Thoracic aorta (tissue), 2 donors: ENCODE data around the gene TRIM44. TPM values are rescaled to one million over a fixed set of nuclear protein-coding genes. Genes with fewer than 3 reads are reported as not detected.

ENCODE experiments used
- ATAC-seq: fragments of 150-250 bp; one replicate; pipeline ENCODE4 v1.8.0; 2017; ENCODE audit warnings: low read depth; ENCODE audit not compliant: insufficient number of reproducible peaks, low FRiP score
- DNase-seq: peaks from one replicate; pipeline ENCODE4 v3.0.0-alpha.2; 2020; ENCODE audit warnings: low spot score
- H3K27ac ChIP-seq, 2 donors: fragments of 200-600 bp; sonication (generic); 1 replicate in 1 of 2; 2 replicates in 1 of 2; pipeline ENCODE4 v1.5.1; 2016; ENCODE audit warnings: mild to moderate bottlenecking in 2 of 2, moderate library complexity in 2 of 2
- H3K27me3 ChIP-seq: fragments of 200-600 bp; sonication (generic); replicated peaks from 2 replicates; pipeline ENCODE4 v1.6.0; 2016; ENCODE audit warnings: mild to moderate bottlenecking; ENCODE audit not compliant: insufficient read depth
- H3K36me3 ChIP-seq: fragments of 200-600 bp; sonication (generic); one replicate; pipeline ENCODE4 v1.5.1; 2016
- H3K4me1 ChIP-seq, 2 donors: fragments of 200-600 bp; sonication (generic); 1 replicate in 1 of 2; 2 replicates in 1 of 2; pipeline versions ENCODE4 v1.5.1 to v1.6.0; 2016; ENCODE audit warnings: low read depth in 2 of 2, mild to moderate bottlenecking in 1 of 2; ENCODE audit not compliant: control insufficient read depth in 1 of 2
- H3K4me3 ChIP-seq: fragments of 200-600 bp; sonication (generic); 2 replicates; pipeline ENCODE4 v1.5.1; 2016; ENCODE audit warnings: mild to moderate bottlenecking
- H3K9me3 ChIP-seq: fragments of 200-600 bp; sonication (generic); 2 replicates; pipeline ENCODE4 v1.5.1; 2016
- CTCF ChIP-seq: fragments of 200-600 bp; sonication (generic); IDR thresholded peaks from one replicate; pipeline ENCODE4 v1.5.1; 2019; ENCODE audit warnings: antibody characterized with exemption
- total RNA-seq, 2 donors: library from RNA; depleted of rRNA; stranded (reverse); fragments of >200 nt; gene quantifications; one replicate each; pipeline versions ENCODE4 v1.1.0 to v1.2.3, GENCODE V29; 2016

The TRIM44 gene
- total RNA-seq, 2 donors from 2014 or later: 26.0 to 26.8 TPM

GRCh38 chr11:35853971-35854370, 191.4 kb downstream of the TRIM44 start:
- TF ChIP-seq CTCF: no peak
- Histone ChIP-seq H3K36me3 (no peaks in the 10 kb centered on the region), H3K9me3 (no peaks in the 10 kb centered on the region), H3K27ac (no peak overlapping the region), H3K4me3 (no peak overlapping the region), H3K4me1 (no peaks in the 10 kb centered on the region), H3K27me3 (no peaks in the 10 kb centered on the region)
- ATAC-seq (no peak), DNase-seq (no peak)

- Histone ChIP-seq H3K27ac (no peak overlapping the region), H3K27me3 (no peaks in the 10 kb centered on the region), H3K4me3 (no peak overlapping the region), H3K4me1 (no peaks in the 10 kb centered on the region), H3K9me3 (no peaks in the 10 kb centered on the region), H3K36me3 (no peaks in the 10 kb centered on the region)
- DNase-seq (no peak), ATAC-seq (no peak)
- TF ChIP-seq CTCF: no peak
Observed at GRCh38 chr11:35855671-35856070, 193.1 kb downstream of the TRIM44 start.

GRCh38 chr11:35856259-35856658, 193.7 kb downstream of the TRIM44 start:
- Histone ChIP-seq H3K4me1 (no peaks in the 10 kb centered on the region), H3K27me3 (no peaks in the 10 kb centered on the region), H3K27ac (no peak overlapping the region), H3K9me3 (no peaks in the 10 kb centered on the region), H3K36me3 (no peaks in the 10 kb centered on the region), H3K4me3 (no peak overlapping the region)
- ATAC-seq: no peak
- no peak for DNase-seq
- TF ChIP-seq CTCF: no peak

- no peak for ATAC-seq
Observed at GRCh38 chr11:35856756-35857155, 194.2 kb downstream of the TRIM44 start.

GRCh38 chr11:35857922-35858321, 195.3 kb downstream of the TRIM44 start:
- Histone ChIP-seq H3K36me3 (no peaks in the 10 kb centered on the region), H3K9me3 (no peaks in the 10 kb centered on the region), H3K4me1 (no peaks in the 10 kb centered on the region), H3K27ac (no peak overlapping the region), H3K4me3 (no peak overlapping the region), H3K27me3 (no peaks in the 10 kb centered on the region)
- TF ChIP-seq CTCF: no peak
- DNase-seq: no peak
- ATAC-seq: no peak

More at GRCh38 chr11:35856756-35857155, 194.2 kb downstream of the TRIM44 start:
- Histone ChIP-seq H3K27ac (no peak overlapping the region), H3K9me3 (no peaks in the 10 kb centered on the region), H3K4me1 (no peaks in the 10 kb centered on the region), H3K27me3 (no peaks in the 10 kb centered on the region), H3K36me3 (no peaks in the 10 kb centered on the region), H3K4me3 (no peak overlapping the region)
- no peak for TF ChIP-seq CTCF
- no peak for DNase-seq
